Uterus (tissue), 2 donors: ENCODE measurements around the gene GBE1.
"Not testable (repeated sequence)": the region's sequence is repeated elsewhere in the genome, so short reads cannot be mapped to it uniquely, and the experiment has no call there.

Experiments
- CTCF ChIP-seq, 4 experiments: fragments of 200-600 bp in 2 of 4; fragments of 450-650 bp in 2 of 4; sonication (generic) in 2 of 4; IDR thresholded peaks; one replicate each; pipeline ENCODE4 v1.5.1; 2016 to 2019; ENCODE audit warnings: antibody characterized with exemption in 4 of 4, mild to moderate bottlenecking in 2 of 4, moderate library complexity in 1 of 4
- POLR2A ChIP-seq, 2 donors: fragments of 450-650 bp; IDR thresholded peaks; one replicate each; pipeline ENCODE4 v1.6.1; 2016; ENCODE audit warnings: antibody characterized with exemption in 2 of 2, mild to moderate bottlenecking in 1 of 2, moderate library complexity in 1 of 2

GRCh38 chr3:81747280-81747679, 14.2 kb downstream of the GBE1 start:
- TF ChIP-seq CTCF, POLR2A (IDR thresholded peaks at IDR 0.05): not testable (repeated sequence)
